NCI-H2171 treated with DMSO at 0.1 percent for 48 hours (cell line): Measurements from ENCODE around the gene RHOT2.

Experiments used
- DNase-seq: peaks from one replicate; lab custom pipeline; 2025; lab: John Stamatoyannopoulos, UW

Gene RHOT2

GRCh38 chr16:700684-701584, 33.0 kb downstream of the RHOT2 start:
- DNase-seq, result no peak

- no peak for DNase-seq
Measured at GRCh38 chr16:702341-702740, 34.4 kb downstream of the RHOT2 start.

GRCh38 chr16:703406-703805, 35.5 kb downstream of the RHOT2 start:
- no peak for DNase-seq

- DNase-seq, result no peak
Measured at GRCh38 chr16:704047-704446, 36.1 kb downstream of the RHOT2 start.

- no peak for DNase-seq
Measured at GRCh38 chr16:704552-705380, 36.8 kb downstream of the RHOT2 start.

- DNase-seq, result peak; percentile 81
Measured at GRCh38 chr16:705431-706188, 37.7 kb downstream of the RHOT2 start, which contains the start of gene FBXL16. FBXL16 (minus strand) TSS chr16:705801; CDS start chr16:697405, 8,396 bp downstream.

GRCh38 chr16:706189-707061, 38.5 kb downstream of the RHOT2 start:
- DNase-seq, result peak; percentile 71

- DNase-seq, result no peak
Measured at GRCh38 chr16:707062-707538, 39.2 kb downstream of the RHOT2 start.

- no peak for DNase-seq
Measured at GRCh38 chr16:708019-708418, 40.1 kb downstream of the RHOT2 start.

- no peak for DNase-seq
Measured at GRCh38 chr16:708959-709358, 41.0 kb downstream of the RHOT2 start.

- peak; percentile 93 for DNase-seq
Measured at GRCh38 chr16:709566-710499, 41.9 kb downstream of the RHOT2 start.

GRCh38 chr16:710500-711075, 42.7 kb downstream of the RHOT2 start:
- DNase-seq, result peak; percentile 63

- DNase-seq, result no peak
Measured at GRCh38 chr16:711084-711483, 43.2 kb downstream of the RHOT2 start.

- peak; percentile 41 for DNase-seq
Measured at GRCh38 chr16:711548-712320, 43.8 kb downstream of the RHOT2 start.

- peak; percentile 42 for DNase-seq
Measured at GRCh38 chr16:712740-713250, 44.9 kb downstream of the RHOT2 start.

- DNase-seq, result no peak
Measured at GRCh38 chr16:714079-714478, 46.1 kb downstream of the RHOT2 start.

- peak; percentile 72 for DNase-seq
Measured at GRCh38 chr16:714558-715476, 46.9 kb downstream of the RHOT2 start, which contains the start of gene METRN. METRN (plus strand) TSS chr16:715118; CDS start chr16:715290, 172 bp downstream.
